Nephron (organoid): ENCODE data around the gene DNAJC11.

Experiments
- H3K27ac Mint-ChIP-seq, 3 experiments: 2 replicates each; pipeline ENCODE4 v1.8.0; 2020; ENCODE audit warnings: mixed read lengths in 3 of 3, mild to moderate bottlenecking in 2 of 3, moderate library complexity in 1 of 3
- H3K27me3 Mint-ChIP-seq: 2 replicates; pipeline ENCODE4 v1.8.0; 2021; ENCODE audit warnings: low read depth, mild to moderate bottlenecking, moderate library complexity, mixed read lengths
- H3K36me3 Mint-ChIP-seq: 2 replicates; pipeline ENCODE4 v1.8.0; 2020; ENCODE audit warnings: low read depth, mixed read lengths
- H3K4me1 Mint-ChIP-seq: 2 replicates; pipeline ENCODE4 v1.8.0; 2020; ENCODE audit warnings: mixed read lengths
- H3K4me3 Mint-ChIP-seq, 3 experiments: 2 replicates each; pipeline ENCODE4 v1.8.0; 2020; ENCODE audit warnings: mild to moderate bottlenecking in 3 of 3, mixed read lengths in 3 of 3, moderate library complexity in 2 of 3
- H3K9me3 Mint-ChIP-seq: 2 replicates; pipeline ENCODE4 v1.8.0; 2020; ENCODE audit warnings: mixed read lengths
- CTCF ChIP-seq, 3 experiments: fragments of 200-600 bp; sonication (generic); IDR thresholded peaks; one replicate each; pipeline ENCODE4 v1.5.0; 2021; ENCODE audit warnings: antibody characterized with exemption in 3 of 3; ENCODE audit not compliant: unreplicated experiment in 3 of 3

Gene DNAJC11

GRCh38 chr1:6586404-6586816, 115.2 kb downstream of the DNAJC11 start:
- TF ChIP-seq CTCF (IDR thresholded peaks at IDR 0.05; ENCODE audit: unreplicated experiment in 3 of 3), result no peak
- Mint-ChIP-seq H3K27ac (no peak overlapping the region), H3K4me3 (no peak overlapping the region), H3K4me1 (peaks cover 8% of the 10 kb centered on the region), H3K9me3 (no peaks in the 10 kb centered on the region), H3K36me3 (peaks cover 4% of the 10 kb centered on the region), H3K27me3 (no peaks in the 10 kb centered on the region)

- no peak for TF ChIP-seq CTCF (IDR thresholded peaks at IDR 0.05; ENCODE audit: unreplicated experiment in 3 of 3)
- Mint-ChIP-seq H3K9me3 (no peaks in the 10 kb centered on the region), H3K4me1 (peaks cover 12% of the 10 kb centered on the region), H3K27me3 (no peaks in the 10 kb centered on the region), H3K4me3 (no peak overlapping the region), H3K36me3 (peaks cover 4% of the 10 kb centered on the region), H3K27ac (no peak overlapping the region)
These were observed 115.8 kb downstream of the DNAJC11 start for GRCh38 chr1:6585841-6586240.

- no peaks in the 10 kb centered on the region for H3K27me3 Mint-ChIP-seq
- no peak overlapping the region for H3K4me3 Mint-ChIP-seq
- no peak overlapping the region for H3K27ac Mint-ChIP-seq
- no peak for TF ChIP-seq CTCF (IDR thresholded peaks at IDR 0.05; ENCODE audit: unreplicated experiment in 3 of 3)
- peaks cover 4% of the 10 kb centered on the region for H3K36me3 Mint-ChIP-seq
- H3K9me3 Mint-ChIP-seq, result no peaks in the 10 kb centered on the region
- peaks cover 17% of the 10 kb centered on the region for H3K4me1 Mint-ChIP-seq
These were observed 116.4 kb downstream of the DNAJC11 start for GRCh38 chr1:6585081-6585722.
